Mesenteric fat pad (tissue), 1 donor: ENCODE data around the gene TBC1D32. TPM values are rescaled to one million over a fixed set of nuclear protein-coding genes. Genes with fewer than 3 reads are reported as not detected.

ENCODE experiments used
- DNase-seq: peaks from one replicate; pipeline ENCODE4 v3.0.0-alpha.2; 2020; ENCODE audit warnings: low spot score
- total RNA-seq: library from RNA; stranded (reverse); fragmentation: NEBNext Ultra II Directional; extraction: Animal tissue kit (Norgen Biotek cat#: 25700); gene quantifications from one replicate; pipeline ENCODE4 v1.2.1, GENCODE V29; 2021
- donor health status: DM: yes; HTN: yes; CAD: no.

Gene TBC1D32
- total RNA-seq, 1 donor from 2014 or later = 3.0 TPM

DNA sequence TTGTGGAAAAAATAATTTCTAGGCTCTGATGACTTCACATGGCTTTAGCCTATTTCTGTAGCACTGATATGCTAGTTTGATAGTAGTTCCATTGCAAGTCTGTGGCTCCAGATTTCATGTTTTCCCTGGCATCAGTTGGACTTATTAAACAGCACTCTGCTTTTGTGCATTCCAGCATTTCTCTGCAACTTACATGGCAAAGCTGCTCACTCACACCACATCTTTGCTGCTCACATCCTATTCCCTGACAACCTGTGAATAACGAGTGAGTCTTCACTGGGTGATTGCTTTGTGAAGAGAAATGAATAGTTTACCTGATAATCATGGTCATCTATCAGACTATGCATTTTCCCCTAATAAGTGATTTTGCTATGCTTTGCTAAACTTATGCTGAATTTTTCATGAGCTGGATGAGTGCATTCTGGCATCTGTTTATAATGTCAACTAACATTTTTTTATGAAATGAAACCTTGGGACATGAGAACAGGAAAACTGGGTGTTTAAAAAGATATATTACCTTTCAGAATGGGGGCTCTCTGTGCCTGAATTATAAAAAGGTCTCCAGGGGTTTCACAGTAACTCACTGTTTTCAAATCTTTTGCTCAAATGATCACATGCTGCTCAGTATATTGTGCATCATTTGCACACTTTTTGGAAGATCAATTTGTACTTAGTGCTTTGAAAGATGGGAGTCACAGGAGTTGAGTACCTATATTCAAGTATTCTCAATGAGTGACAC is 301.8 kb downstream of the TBC1D32 start:
- DNase-seq = no peak

Other genes starting within 250 kb of the TBC1D32 start
- 107 TPM for gene GJA1, start 101.2 kb upstream of the TBC1D32 start, total RNA-seq